ENCODE measurements around the gene PKD1. TPM values are rescaled to one million over a fixed set of nuclear protein-coding genes. Genes with fewer than 3 reads are reported as not detected.
"Not testable (repeated sequence)": the region's sequence is repeated elsewhere in the genome, so short reads cannot be mapped to it uniquely, and the experiment has no call there.

The PKD1 gene
- total RNA-seq, 5 donors from 2014 or later (not counting 1 experiment from before 2014, with no cell fraction given), result 99.4 to 152 (median 137) TPM

GRCh38 chr16:2142942-2143877 lies 7.5 kb upstream of the PKD1 start:
- CTCF ChIA-PET, result interaction anchor here in 1 of 2 donors (0.9 kb wide), 1 partner anchor 12 kb away, joined by 4 read pairs; the partner anchor contains the start of gene TRAF7
- no peaks in the 10 kb centered on the region for H3K36me3 ChIP-seq (ENCODE audit: control insufficient read depth in 2 of 2, extremely low read depth in 1 of 2, insufficient read depth in 1 of 2, low read length in 1 of 2)
- no peak for DNase-seq
- Mint-ChIP-seq H3K36me3 (no peaks in the 10 kb centered on the region), H3K27ac (no peak overlapping the region), H3K27me3 (no peaks in the 10 kb centered on the region), H3K4me3 (no peak overlapping the region), H3K9me3 (no peaks in the 10 kb centered on the region), H3K4me1 (peaks cover 4 to 8% (median 4%) of the 10 kb centered on the region in 3 donors)
- no peak for ATAC-seq (replicated peaks in 1 of 4)
- WGBS (ENCODE audit: insufficient coverage), result 65% methylated on average over 26 of the region's 31 CpGs
- peaks cover 0 to 15% of the 10 kb centered on the region in 2 experiments for H3K4me1 ChIP-seq (ENCODE audit: control insufficient read depth in 1 of 2, extremely low read depth in 1 of 2, insufficient read depth in 2 of 2, low read length in 2 of 2)
- peaks cover 0 to 12% of the 10 kb centered on the region in 2 experiments for H3K27me3 ChIP-seq (replicated peaks in 1 of 2; ENCODE audit: control insufficient read depth in 2 of 2, extremely low read depth in 1 of 2, insufficient read depth in 2 of 2, low read length in 1 of 2)
- H3K27ac ChIP-seq (ENCODE audit: low read length), result no peak overlapping the region
- no peaks in the 10 kb centered on the region for H3K9me3 ChIP-seq
- POLR2A ChIA-PET, result interaction anchor here in 1 of 2 donors (0.7 kb wide), 1 partner anchor 802 kb away, joined by 4 read pairs; no protein-coding TSS in a partner anchor
- H3K4me3 ChIP-seq (ENCODE audit: control insufficient read depth in 1 of 2, extremely low read depth in 1 of 2, low read length in 1 of 2), result no peak overlapping the region

- peaks cover 9 to 10% (median 9%) of the 10 kb centered on the region in 3 donors for H3K4me1 Mint-ChIP-seq
- POLR2A ChIA-PET, result interaction anchor here in 1 of 2 donors (0.9 kb wide), 1 partner anchor 20 kb away, joined by 8 read pairs; the partner anchor contains the start of gene TRAF7
- H3K36me3 Mint-ChIP-seq; H3K9me3 ChIP-seq; H3K36me3 ChIP-seq (ENCODE audit: control insufficient read depth in 2 of 2, extremely low read depth in 1 of 2, insufficient read depth in 1 of 2, low read length in 1 of 2); DNase-seq; CTCF ChIA-PET; ATAC-seq (replicated peaks in 1 of 4); H3K27me3 Mint-ChIP-seq; H3K27me3 ChIP-seq (replicated peaks in 1 of 2; ENCODE audit: control insufficient read depth in 2 of 2, extremely low read depth in 1 of 2, insufficient read depth in 2 of 2, low read length in 1 of 2); H3K9me3 Mint-ChIP-seq; H3K27ac Mint-ChIP-seq; H3K27ac ChIP-seq (ENCODE audit: low read length): not testable (repeated sequence)
- WGBS (ENCODE audit: insufficient coverage), result 0% methylated on average over 17 of the region's 42 CpGs
- peaks cover 0 to 16% of the 10 kb centered on the region in 2 experiments for H3K4me1 ChIP-seq (ENCODE audit: control insufficient read depth in 1 of 2, extremely low read depth in 1 of 2, insufficient read depth in 2 of 2, low read length in 2 of 2)
- H3K4me3 ChIP-seq (ENCODE audit: control insufficient read depth in 1 of 2, extremely low read depth in 1 of 2, low read length in 1 of 2), result peak overlapping the region in 1 of 2 donors; percentile 36
- peak overlapping the region; percentile 64 to 77 (median 65) for H3K4me3 Mint-ChIP-seq
These were observed 627 bp downstream of the PKD1 start for GRCh38 chr16:2135071-2135470.

GRCh38 chr16:2133797-2134196 lies 1.9 kb downstream of the PKD1 start:
- CTCF ChIA-PET; H3K27me3 ChIP-seq (replicated peaks in 1 of 2; ENCODE audit: control insufficient read depth in 2 of 2, extremely low read depth in 1 of 2, insufficient read depth in 2 of 2, low read length in 1 of 2); DNase-seq; H3K9me3 Mint-ChIP-seq; H3K36me3 ChIP-seq (ENCODE audit: control insufficient read depth in 2 of 2, extremely low read depth in 1 of 2, insufficient read depth in 1 of 2, low read length in 1 of 2); H3K27ac ChIP-seq (ENCODE audit: low read length); H3K27ac Mint-ChIP-seq; ATAC-seq (replicated peaks in 1 of 4); H3K9me3 ChIP-seq; H3K27me3 Mint-ChIP-seq; H3K4me3 ChIP-seq (ENCODE audit: control insufficient read depth in 1 of 2, extremely low read depth in 1 of 2, low read length in 1 of 2); POLR2A ChIA-PET; H3K36me3 Mint-ChIP-seq: not testable (repeated sequence)
- H3K4me3 Mint-ChIP-seq, result peak overlapping the region in 1 of 3 donors; percentile 12
- peaks cover 9 to 10% (median 9%) of the 10 kb centered on the region in 3 donors for H3K4me1 Mint-ChIP-seq
- WGBS (ENCODE audit: insufficient coverage), result 100% methylated on average over 4 of the region's 12 CpGs
- H3K4me1 ChIP-seq (ENCODE audit: control insufficient read depth in 1 of 2, extremely low read depth in 1 of 2, insufficient read depth in 2 of 2, low read length in 2 of 2), result peaks cover 0 to 22% of the 10 kb centered on the region in 2 experiments

- H3K36me3 Mint-ChIP-seq; H3K27me3 ChIP-seq (replicated peaks in 1 of 2; ENCODE audit: control insufficient read depth in 2 of 2, extremely low read depth in 1 of 2, insufficient read depth in 2 of 2, low read length in 1 of 2); CTCF ChIA-PET; H3K9me3 ChIP-seq; H3K27me3 Mint-ChIP-seq; H3K4me3 Mint-ChIP-seq; H3K27ac ChIP-seq (ENCODE audit: low read length); DNase-seq; ATAC-seq (replicated peaks in 1 of 4); H3K4me3 ChIP-seq (ENCODE audit: control insufficient read depth in 1 of 2, extremely low read depth in 1 of 2, low read length in 1 of 2); H3K9me3 Mint-ChIP-seq; POLR2A ChIA-PET; H3K36me3 ChIP-seq (ENCODE audit: control insufficient read depth in 2 of 2, extremely low read depth in 1 of 2, insufficient read depth in 1 of 2, low read length in 1 of 2); H3K27ac Mint-ChIP-seq: not testable (repeated sequence)
- WGBS (ENCODE audit: insufficient coverage), result 96% methylated on average over 16 of the region's 22 CpGs
- peaks cover 0 to 20% of the 10 kb centered on the region in 2 experiments for H3K4me1 ChIP-seq (ENCODE audit: control insufficient read depth in 1 of 2, extremely low read depth in 1 of 2, insufficient read depth in 2 of 2, low read length in 2 of 2)
- peaks cover 18 to 27% (median 19%) of the 10 kb centered on the region in 3 donors for H3K4me1 Mint-ChIP-seq
These were observed 5.7 kb downstream of the PKD1 start for GRCh38 chr16:2129890-2130447.

GRCh38 chr16:2129251-2129650 lies 6.4 kb downstream of the PKD1 start:
- H3K27ac Mint-ChIP-seq; ATAC-seq (replicated peaks in 1 of 4); H3K9me3 Mint-ChIP-seq; DNase-seq; H3K27ac ChIP-seq (ENCODE audit: low read length); H3K27me3 ChIP-seq (replicated peaks in 1 of 2; ENCODE audit: control insufficient read depth in 2 of 2, extremely low read depth in 1 of 2, insufficient read depth in 2 of 2, low read length in 1 of 2); H3K9me3 ChIP-seq; POLR2A ChIA-PET; H3K4me3 ChIP-seq (ENCODE audit: control insufficient read depth in 1 of 2, extremely low read depth in 1 of 2, low read length in 1 of 2); H3K27me3 Mint-ChIP-seq; H3K36me3 ChIP-seq (ENCODE audit: control insufficient read depth in 2 of 2, extremely low read depth in 1 of 2, insufficient read depth in 1 of 2, low read length in 1 of 2); CTCF ChIA-PET; H3K36me3 Mint-ChIP-seq: not testable (repeated sequence)
- WGBS (ENCODE audit: insufficient coverage), result 86% methylated on average over 5 of the region's 11 CpGs
- peak overlapping the region in 1 of 3 donors; percentile 73 for H3K4me3 Mint-ChIP-seq
- H3K4me1 ChIP-seq (ENCODE audit: control insufficient read depth in 1 of 2, extremely low read depth in 1 of 2, insufficient read depth in 2 of 2, low read length in 2 of 2), result peaks cover 0 to 14% of the 10 kb centered on the region in 2 experiments
- H3K4me1 Mint-ChIP-seq, result peaks cover 16 to 27% (median 19%) of the 10 kb centered on the region in 3 donors

GRCh38 chr16:2127630-2128280 lies 7.9 kb downstream of the PKD1 start:
- WGBS (ENCODE audit: insufficient coverage), result 100% methylated on average over 1 of the region's 3 CpGs
- H3K27ac Mint-ChIP-seq; CTCF ChIA-PET; H3K36me3 ChIP-seq (ENCODE audit: control insufficient read depth in 2 of 2, extremely low read depth in 1 of 2, insufficient read depth in 1 of 2, low read length in 1 of 2); H3K27me3 ChIP-seq (replicated peaks in 1 of 2; ENCODE audit: control insufficient read depth in 2 of 2, extremely low read depth in 1 of 2, insufficient read depth in 2 of 2, low read length in 1 of 2); H3K36me3 Mint-ChIP-seq; H3K9me3 ChIP-seq; H3K9me3 Mint-ChIP-seq; H3K4me3 ChIP-seq (ENCODE audit: control insufficient read depth in 1 of 2, extremely low read depth in 1 of 2, low read length in 1 of 2); H3K27ac ChIP-seq (ENCODE audit: low read length); POLR2A ChIA-PET; H3K4me3 Mint-ChIP-seq; H3K27me3 Mint-ChIP-seq: not testable (repeated sequence)
- H3K4me1 ChIP-seq (ENCODE audit: control insufficient read depth in 1 of 2, extremely low read depth in 1 of 2, insufficient read depth in 2 of 2, low read length in 2 of 2), result peaks cover 0 to 14% of the 10 kb centered on the region in 2 experiments
- peak in 5 of 35 experiments; percentile 19 to 38 (median 22) for DNase-seq
- peak in 1 of 4 experiments; percentile 25 for ATAC-seq (replicated peaks in 1 of 4)
- H3K4me1 Mint-ChIP-seq, result peaks cover 16 to 27% (median 19%) of the 10 kb centered on the region in 3 donors

Measured in T-cell (primary cell).